H1 (cell line): Measurements from ENCODE around the gene LHFPL2. TPM values are rescaled to one million over a fixed set of nuclear protein-coding genes. Genes with fewer than 3 reads are reported as not detected.

Experiments used
- CTCF ChIA-PET: fragments of 300-600 bp; sonication (Branson Sonifier 250); formaldehyde crosslinking; loops from one replicate; lab custom pipeline; 2021; ENCODE audit not compliant: partially characterized antibody; lab: Charles Lee
- POLR2A ChIA-PET: fragments of 300-600 bp; sonication (Branson Sonifier 250); formaldehyde crosslinking; loops from one replicate; lab custom pipeline; 2021; ENCODE audit warnings: inconsistent platforms; ENCODE audit not compliant: partially characterized antibody; lab: Charles Lee
- DNase-seq, 2 experiments: peaks; one replicate each; pipeline versions ENCODE4 v3.0.0 to v3.0.0-alpha.2; 2010 to 2022; ENCODE audit warnings: low spot score in 2 of 2, low read depth in 1 of 2, mixed read lengths in 1 of 2
- FAIRE-seq: peaks from 2 replicates; lab custom pipeline; 2011; peaks lifted over from hg19 to GRCh38; lab: Jason Lieb, UNC
- H2AFZ ChIP-seq: 2 replicates; pipeline ENCODE4 v1.8.1; 2012; ENCODE audit warnings: low read length, inconsistent platforms
- H2AK5ac ChIP-seq: 2 replicates; pipeline ENCODE4 v1.6.1; 2013; ENCODE audit warnings: low read depth, low read length
- H2BK120ac ChIP-seq: replicated peaks from 2 replicates; pipeline ENCODE3; 2013; ENCODE audit warnings: low read depth, low read length, inconsistent platforms
- H2BK12ac ChIP-seq: 2 replicates; pipeline ENCODE4 v1.6.1; 2013; ENCODE audit warnings: low read depth, low read length
- H2BK15ac ChIP-seq: 2 replicates; pipeline ENCODE4 v1.6.1; 2013; ENCODE audit warnings: low read length
- H2BK20ac ChIP-seq: 2 replicates; pipeline ENCODE4 v1.6.1; 2013; ENCODE audit warnings: low read length
- H2BK5ac ChIP-seq: 2 replicates; pipeline ENCODE4 v1.6.1; 2013; ENCODE audit warnings: low read depth, low read length
- H3K14ac ChIP-seq: 2 replicates; pipeline ENCODE4 v1.6.1; 2013; ENCODE audit warnings: inconsistent platforms; ENCODE audit not compliant: insufficient read length
- H3K18ac ChIP-seq: 2 replicates; pipeline ENCODE4 v1.6.1; 2013; ENCODE audit warnings: low read length; ENCODE audit errors: extremely low read depth
- H3K23ac ChIP-seq: 2 replicates; pipeline ENCODE4 v1.6.1; 2013; ENCODE audit warnings: inconsistent platforms; ENCODE audit not compliant: insufficient read length
- H3K23me2 ChIP-seq: 2 replicates; pipeline ENCODE4 v1.6.1; 2013; ENCODE audit warnings: low read depth, low read length
- H3K27ac ChIP-seq: 2 replicates; pipeline ENCODE4 v1.6.1; 2011; ENCODE audit warnings: low read depth, low read length, inconsistent platforms
- H3K27me3 ChIP-seq, 4 experiments: replicated peaks in 1 of 4; 1 replicate in 1 of 4; 2 replicates in 3 of 4; pipeline versions ENCODE4 v1.6.1 to v1.8.1; 2011 to 2013; ENCODE audit warnings: low read length in 3 of 4, mild to moderate bottlenecking in 3 of 4, inconsistent platforms in 2 of 4, mixed read lengths in 2 of 4, moderate library complexity in 1 of 4; ENCODE audit not compliant: control insufficient read depth in 3 of 4, insufficient read depth in 3 of 4; ENCODE audit errors: extremely low read depth in 1 of 4
- H3K36me3 ChIP-seq, 4 experiments: 2 replicates each; pipeline versions ENCODE4 v1.6.1 to v1.8.1; 2011 to 2013; ENCODE audit warnings: mild to moderate bottlenecking in 4 of 4, low read length in 3 of 4, moderate library complexity in 2 of 4, control low read depth in 1 of 4, inconsistent platforms in 1 of 4; ENCODE audit not compliant: insufficient read depth in 4 of 4, control insufficient read depth in 2 of 4
- H3K4ac ChIP-seq: replicated peaks from 2 replicates; pipeline ENCODE3; 2013; ENCODE audit warnings: low read length, low read depth, mixed read lengths, inconsistent platforms; ENCODE audit not compliant: insufficient read length
- H3K4me1 ChIP-seq, 4 experiments: replicated peaks in 1 of 4; 1 replicate in 1 of 4; 2 replicates in 3 of 4; pipeline versions ENCODE4 v1.6.1 to v1.8.1; 2011 to 2013; ENCODE audit warnings: low read length in 3 of 4, inconsistent platforms in 2 of 4, mixed read lengths in 1 of 4; ENCODE audit not compliant: insufficient read depth in 4 of 4, control insufficient read depth in 3 of 4
- H3K4me2 ChIP-seq, 2 experiments: 2 replicates each; pipeline versions ENCODE4 v1.6.1 to v1.8.1; 2011 to 2013; ENCODE audit warnings: low read depth in 2 of 2, low read length in 2 of 2, control low read depth in 1 of 2, inconsistent platforms in 1 of 2, mild to moderate bottlenecking in 1 of 2; ENCODE audit not compliant: insufficient read depth in 1 of 2
- H3K4me3 ChIP-seq, 4 experiments: fragments of 200-600, 300-600 bp in 1 of 4; sonication (generic), shearing (Covaris generic), sonication (Bioruptor Twin) in 1 of 4; 2 replicates each; pipeline versions ENCODE4 v1.5.1 to v1.8.1; 2011 to 2016; ENCODE audit warnings: low read length in 4 of 4, low read depth in 3 of 4, control low read depth in 2 of 4, inconsistent platforms in 2 of 4, mild to moderate bottlenecking in 2 of 4, mixed read lengths in 1 of 4, moderate library complexity in 1 of 4; ENCODE audit not compliant: insufficient read depth in 2 of 4; ENCODE audit errors: extremely low read depth in 1 of 4
- H3K56ac ChIP-seq: replicated peaks from 2 replicates; pipeline ENCODE3; 2013; ENCODE audit warnings: low read depth, mild to moderate bottlenecking, mixed read lengths, low read length, inconsistent platforms; ENCODE audit not compliant: insufficient read length
- H3K79me1 ChIP-seq: 2 replicates; pipeline ENCODE4 v1.6.1; 2013; ENCODE audit warnings: low read depth, low read length, control low read depth
- H3K79me2 ChIP-seq, 2 experiments: 2 replicates each; pipeline versions ENCODE4 v1.6.1 to v1.8.1; 2012 to 2013; ENCODE audit warnings: low read length in 2 of 2, mild to moderate bottlenecking in 2 of 2, inconsistent platforms in 1 of 2; ENCODE audit not compliant: insufficient read depth in 2 of 2, control insufficient read depth in 1 of 2
- H3K9ac ChIP-seq, 4 experiments: replicated peaks in 1 of 4; 1 replicate in 1 of 4; 2 replicates in 3 of 4; pipeline versions ENCODE4 v1.6.1 to v1.8.1; 2011 to 2013; ENCODE audit warnings: low read depth in 3 of 4, low read length in 3 of 4, control low read depth in 2 of 4, mild to moderate bottlenecking in 2 of 4, moderate library complexity in 2 of 4, inconsistent platforms in 1 of 4; ENCODE audit errors: extremely low read depth in 1 of 4
- H3K9me3 ChIP-seq, 2 experiments: 2 replicates each; pipeline versions ENCODE4 v1.6.1 to v1.8.1; 2012 to 2013; ENCODE audit warnings: mild to moderate bottlenecking in 2 of 2, moderate library complexity in 2 of 2, control low read depth in 1 of 2, inconsistent platforms in 1 of 2, low read depth in 1 of 2, low read length in 1 of 2, mixed read lengths in 1 of 2; ENCODE audit not compliant: insufficient read depth in 2 of 2
- H4K20me1 ChIP-seq, 2 experiments: replicated peaks in 1 of 2; 2 replicates each; pipeline versions ENCODE3 to v1.8.1; 2011 to 2013; ENCODE audit warnings: inconsistent platforms in 2 of 2, low read length in 2 of 2, mild to moderate bottlenecking in 1 of 2; ENCODE audit not compliant: insufficient read depth in 2 of 2, control insufficient read depth in 1 of 2
- H4K5ac ChIP-seq: 2 replicates; pipeline ENCODE4 v1.6.1; 2013; ENCODE audit warnings: low read length, low read depth, mixed read lengths, inconsistent platforms; ENCODE audit not compliant: insufficient read length
- H4K8ac ChIP-seq: 2 replicates; pipeline ENCODE4 v1.8.0; 2013; ENCODE audit warnings: mild to moderate bottlenecking, moderate library complexity, low read length, inconsistent platforms; ENCODE audit not compliant: insufficient read depth; ENCODE audit errors: extremely low read depth
- H4K91ac ChIP-seq: replicated peaks from 2 replicates; pipeline ENCODE3; 2013; ENCODE audit warnings: low read length, mixed read lengths, inconsistent platforms; ENCODE audit not compliant: insufficient read length
- ASH2L ChIP-seq: fragments of 200-600, 300-600 bp; sonication (generic); IDR thresholded peaks from one replicate; pipeline ENCODE4 v1.7.1; 2017; ENCODE audit warnings: low read length
- BRCA1 ChIP-seq: IDR thresholded peaks from 2 replicates; pipeline ENCODE4 v1.6.1; 2012; ENCODE audit warnings: low read depth, low read length, improper control_type of control experiment
- CEBPB ChIP-seq: IDR thresholded peaks from 2 replicates; pipeline ENCODE4 v1.6.1; 2012; ENCODE audit warnings: low read depth, low read length
- EGR1 ChIP-seq: IDR thresholded peaks from 2 replicates; pipeline ENCODE4 v1.6.1; 2011; ENCODE audit warnings: low read depth, low read length, borderline replicate concordance
- KDM1A ChIP-seq: fragments of 200-600, 300-600 bp; sonication (generic); IDR thresholded peaks from 2 replicates; pipeline ENCODE4 v1.7.1; 2016; ENCODE audit warnings: mild to moderate bottlenecking, low read length, borderline replicate concordance
- NANOG ChIP-seq: IDR thresholded peaks from 2 replicates; pipeline ENCODE4 v1.6.1; 2011; ENCODE audit warnings: low read length, low read depth, mild to moderate bottlenecking, inconsistent platforms; ENCODE audit not compliant: insufficient read depth, poor library complexity, severe bottlenecking
- RBBP5 ChIP-seq: IDR thresholded peaks from 2 replicates; pipeline ENCODE4 v1.7.1; 2012; ENCODE audit warnings: low read depth, mild to moderate bottlenecking, inconsistent platforms, low read length, moderate library complexity, borderline replicate concordance
- SAP30 ChIP-seq: fragments of 300-600 bp; sonication (generic); IDR thresholded peaks from 2 replicates; pipeline ENCODE4 v1.7.1; 2012; ENCODE audit warnings: low read length, moderate library complexity, mild to moderate bottlenecking, inconsistent platforms; ENCODE audit not compliant: insufficient read depth, insufficient replicate concordance
- SIN3A ChIP-seq, 2 experiments: IDR thresholded peaks in 1 of 2; conservative IDR thresholded peaks in 1 of 2; 2 replicates each; pipeline ENCODE4 v1.6.1; 2011 to 2012; ENCODE audit warnings: low read length in 2 of 2, improper control_type of control experiment in 1 of 2, low read depth in 1 of 2, mild to moderate bottlenecking in 1 of 2
- SRF ChIP-seq: IDR thresholded peaks from 2 replicates; pipeline ENCODE4 v1.6.1; 2011; ENCODE audit warnings: mild to moderate bottlenecking, low read depth, low read length, moderate library complexity
- TAF1 ChIP-seq: IDR thresholded peaks from 2 replicates; pipeline ENCODE4 v1.6.1; 2011; ENCODE audit warnings: mild to moderate bottlenecking, low read depth, low read length
- TBP ChIP-seq: IDR thresholded peaks from 2 replicates; pipeline ENCODE4 v1.6.1; 2011; ENCODE audit warnings: low read depth, low read length, improper control_type of control experiment
- ZNF274 ChIP-seq: IDR thresholded peaks from 2 replicates; pipeline ENCODE4 v1.7.0; 2012; ENCODE audit warnings: low read length, borderline replicate concordance; ENCODE audit errors: extremely low read depth
- WGBS, 2 experiments: shearing (Covaris generic) in 1 of 2; methylation state at CpG; one replicate each; pipeline versions ENCODE4 v1.1.6 to v1.1.7; 2013 to 2015; ENCODE audit warnings: low lambda C conversion rate in 2 of 2, mixed read lengths in 2 of 2, inconsistent platforms in 1 of 2, low coverage in 1 of 2, missing lambda C conversion rate in 1 of 2; ENCODE audit not compliant: insufficient replicate concordance in 2 of 2, insufficient coverage in 1 of 2, insufficient read length in 1 of 2; ENCODE audit errors: extremely low coverage in 1 of 2, missing lambda C conversion rate in 1 of 2; 5-methylcytosine and 5-hydroxymethylcytosine counted together
- polyA plus RNA-seq, 7 experiments: library from polyadenylated mRNA; depleted of rRNA in 3 of 7; stranded (reverse) in 5 of 7; unstranded in 2 of 7; fragments of >200 nt in 5 of 7; fragments of 200-250 nt in 2 of 7; gene quantifications; 1 replicate in 5 of 7; 2 replicates in 1 of 7; 4 replicates in 1 of 7; pipeline versions ENCODE4 v1.2.1 to v1.2.3, GENCODE V29; 2011 to 2013; ENCODE audit warnings: missing spikeins in 2 of 7, mixed read lengths in 2 of 7
- total RNA-seq: library from RNA; stranded (reverse); fragmentation: NEBNext Ultra II Directional; extraction: Animal tissue kit (Norgen Biotek cat#: 25700); gene quantifications from 2 replicates; pipeline ENCODE4 v1.2.1, GENCODE V29; 2021

The LHFPL2 gene
- total and polyA plus RNA-seq, 2 of the 8 experiments (the other 6 are each of a cell fraction or from before 2014, with no cell fraction given) = 9.6 to 43.0 TPM

- CTCF ChIA-PET = interaction anchor here (0.5 to 2.2 kb wide), 9 partner anchors 8 to 255 kb away, joined by 3 to 16 read pairs (median 3); no protein-coding TSS in a partner anchor
- 81% methylated on average over 10 of the region's 10 CpGs; no CpG with 5 or more reads in 1 of the 2 experiments for WGBS, 2 experiments
Measured at GRCh38 chr5:78541086-78541654, 107.4 kb downstream of the LHFPL2 start.

More at GRCh38 chr5:78541086-78541654, 107.4 kb downstream of the LHFPL2 start:
- Histone ChIP-seq H2BK15ac (no peak overlapping the region), H3K9ac (no peak overlapping the region; a peak in 1 of 7 replicates), H3K4me3 (no peak overlapping the region), H2BK120ac (no peak overlapping the region), H3K4me2 (no peak overlapping the region), H3K27ac (no peak overlapping the region), H3K79me1 (peaks cover 5% of the 10 kb centered on the region), H2BK12ac (no peak overlapping the region), H2BK20ac (no peak overlapping the region), H2BK5ac (no peak overlapping the region), H3K23me2 (no peaks in the 10 kb centered on the region; the same call in 1 of the 2 replicates), H3K56ac (no peak overlapping the region), H3K18ac (no peak overlapping the region), H3K4me1 (peaks cover 10 to 25% (median 14%) of the 10 kb centered on the region in 4 experiments), H3K79me2 (peaks cover 3 to 40% of the 10 kb centered on the region in 2 experiments; a peak in 3 of 4 replicates), H4K20me1 (no peaks in the 10 kb centered on the region), H3K27me3 (no peaks in the 10 kb centered on the region), H4K5ac (no peak overlapping the region), H3K23ac (no peak overlapping the region), H4K91ac (no peak overlapping the region), H2AFZ (no peak overlapping the region), H3K9me3 (no peaks in the 10 kb centered on the region), H2AK5ac (no peak overlapping the region), H3K36me3 (no peaks in the 10 kb centered on the region), H3K14ac (no peak overlapping the region), H4K8ac (no peak overlapping the region; the same call in 1 of the 2 replicates), H3K4ac (no peak overlapping the region)
- DNase-seq (no peak), FAIRE-seq (no peak)
- POLR2A ChIA-PET = interaction anchor here (1.4 kb wide), 1 partner anchor 21 kb away, joined by 3 read pairs; no protein-coding TSS in a partner anchor
- TF ChIP-seq ASH2L (no peak), SIN3A (conservative IDR thresholded peaks at IDR 0.05 in 1 of 2, IDR thresholded peaks at IDR 0.05 in 1 of 2; ENCODE audit: low read depth in 1 of 2, low read length in 2 of 2) (no peak), TAF1 (no peak), BRCA1 (no peak), NANOG (no peak), SAP30 (no peak), KDM1A (no peak), RBBP5 (no peak), ZNF274 (no peak), SRF (no peak), EGR1 (no peak), TBP (no peak), CEBPB (no peak)
